ENCODE data around the gene TSPAN32. TPM values are rescaled to one million over a fixed set of nuclear protein-coding genes. Genes with fewer than 3 reads are reported as not detected.

TSPAN32 gene
- total RNA-seq, 1 experiment from 2014 or later: not detected

DNA sequence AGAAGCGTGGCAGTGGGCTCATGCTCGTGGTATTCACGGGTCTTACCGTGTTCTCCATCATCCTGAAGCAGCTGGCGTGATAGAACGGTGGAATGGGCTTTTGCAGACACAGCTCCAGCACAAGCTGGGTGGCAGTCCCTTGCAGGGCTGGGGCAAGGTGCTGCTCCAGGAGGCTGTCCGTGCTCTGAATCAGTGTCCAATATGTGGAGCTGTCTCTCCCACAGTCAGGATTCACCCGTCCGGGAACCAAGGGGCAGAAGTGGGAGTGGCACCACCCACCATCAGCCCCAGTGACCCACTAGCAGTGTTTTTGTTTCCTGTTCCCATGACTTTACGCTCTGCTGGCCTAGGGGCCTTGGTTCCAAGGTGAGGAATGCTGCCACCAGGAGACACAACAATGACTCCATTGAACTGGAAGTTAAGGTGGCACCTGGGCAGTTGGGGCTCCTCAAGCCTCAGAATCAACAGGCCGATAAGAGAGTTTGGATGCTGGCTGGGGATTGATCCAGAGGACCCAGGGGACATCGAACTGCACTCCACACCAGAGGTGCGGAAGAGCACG is 58.3 kb downstream of the TSPAN32 start:
- BruUV-seq (replicated peaks): no TSS peak
- intact Hi-C loops (cut with micrococcal nuclease; ENCODE audit: unreplicated experiment) (no loop called here), in situ Hi-C loops (cut with HindIII; ENCODE audit: low pct_unique_long_range_greater_than_20kb, low sequenced_read_pairs) (no loop called here)
- ATAC-seq (no peak), DNase-seq (ENCODE audit: low read depth, low spot score) (no peak)
- no peaks in the 10 kb centered on the region; the same call in 1 of the 2 replicates for H3K27me3 ChIP-seq (ENCODE audit: control insufficient read depth, insufficient read depth, low read length)
- ChIA-PET POLR2A (no interaction called here), CTCF (interaction anchor here (0.6 kb wide), 1 partner anchor 17 kb away, joined by 3 read pairs; no protein-coding TSS in a partner anchor)
- TF ChIP-seq CTCF (IDR thresholded peaks at IDR 0.05) (no peak), TCF7L2 (IDR thresholded peaks at IDR 0.05; ENCODE audit: low read depth, low read length) (no peak)
- H3K4me1 ChIP-seq (ENCODE audit: control insufficient read depth, insufficient read depth, low read length): no peaks in the 10 kb centered on the region
- H3K27ac ChIP-seq (ENCODE audit: low read length): no peak overlapping the region
- no peaks in the 10 kb centered on the region for H3K9me3 ChIP-seq (ENCODE audit: control insufficient read depth, insufficient read depth, low read depth, low read length)
- no peaks in the 10 kb centered on the region for H3K36me3 ChIP-seq (ENCODE audit: control insufficient read depth, insufficient read depth, low read length)
- H3K4me3 ChIP-seq (ENCODE audit: low read depth in 2 of 2, low read length in 2 of 2): no peak overlapping the region

DNA sequence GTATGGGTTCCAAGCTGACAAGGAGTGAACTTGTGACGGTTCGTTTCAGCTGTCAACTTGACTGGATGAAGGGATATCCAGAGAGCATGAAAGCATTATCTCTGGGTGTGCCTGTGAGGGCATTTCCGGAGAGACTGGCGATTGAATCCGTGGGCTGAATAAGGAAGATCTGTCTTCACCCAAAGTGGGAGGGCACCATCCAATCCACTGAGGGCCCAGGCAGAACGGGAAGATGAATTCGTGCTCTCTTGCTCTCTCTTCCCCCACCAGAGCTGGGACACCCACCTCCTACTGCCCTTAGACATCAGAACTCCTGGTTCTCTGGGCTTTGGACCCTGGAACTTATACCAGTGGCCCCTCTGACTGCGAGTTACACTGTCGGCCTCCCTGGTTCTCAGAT is 59.8 kb downstream of the TSPAN32 start:
- ATAC-seq (no peak), DNase-seq (ENCODE audit: low read depth, low spot score) (no peak)
- TF ChIP-seq TCF7L2 (IDR thresholded peaks at IDR 0.05; ENCODE audit: low read depth, low read length) (no peak), POLR2AphosphoS5 (IDR thresholded peaks at IDR 0.05; ENCODE audit: low read depth, low read length) (no peak), CTCF (IDR thresholded peaks at IDR 0.05) (no peak), SIN3A (IDR thresholded peaks at IDR 0.05; ENCODE audit: borderline replicate concordance, insufficient read depth, low read depth, low read length) (no peak)
- TF ChIP-seq, protein P1, sequence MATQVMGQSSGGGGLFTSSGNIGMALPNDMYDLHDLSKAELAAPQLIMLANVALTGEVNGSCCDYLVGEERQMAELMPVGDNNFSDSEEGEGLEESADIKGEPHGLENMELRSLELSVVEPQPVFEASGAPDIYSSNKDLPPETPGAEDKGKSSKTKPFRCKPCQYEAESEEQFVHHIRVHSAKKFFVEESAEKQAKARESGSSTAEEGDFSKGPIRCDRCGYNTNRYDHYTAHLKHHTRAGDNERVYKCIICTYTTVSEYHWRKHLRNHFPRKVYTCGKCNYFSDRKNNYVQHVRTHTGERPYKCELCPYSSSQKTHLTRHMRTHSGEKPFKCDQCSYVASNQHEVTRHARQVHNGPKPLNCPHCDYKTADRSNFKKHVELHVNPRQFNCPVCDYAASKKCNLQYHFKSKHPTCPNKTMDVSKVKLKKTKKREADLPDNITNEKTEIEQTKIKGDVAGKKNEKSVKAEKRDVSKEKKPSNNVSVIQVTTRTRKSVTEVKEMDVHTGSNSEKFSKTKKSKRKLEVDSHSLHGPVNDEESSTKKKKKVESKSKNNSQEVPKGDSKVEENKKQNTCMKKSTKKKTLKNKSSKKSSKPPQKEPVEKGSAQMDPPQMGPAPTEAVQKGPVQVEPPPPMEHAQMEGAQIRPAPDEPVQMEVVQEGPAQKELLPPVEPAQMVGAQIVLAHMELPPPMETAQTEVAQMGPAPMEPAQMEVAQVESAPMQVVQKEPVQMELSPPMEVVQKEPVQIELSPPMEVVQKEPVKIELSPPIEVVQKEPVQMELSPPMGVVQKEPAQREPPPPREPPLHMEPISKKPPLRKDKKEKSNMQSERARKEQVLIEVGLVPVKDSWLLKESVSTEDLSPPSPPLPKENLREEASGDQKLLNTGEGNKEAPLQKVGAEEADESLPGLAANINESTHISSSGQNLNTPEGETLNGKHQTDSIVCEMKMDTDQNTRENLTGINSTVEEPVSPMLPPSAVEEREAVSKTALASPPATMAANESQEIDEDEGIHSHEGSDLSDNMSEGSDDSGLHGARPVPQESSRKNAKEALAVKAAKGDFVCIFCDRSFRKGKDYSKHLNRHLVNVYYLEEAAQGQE (IDR thresholded peaks at IDR 0.05; ENCODE audit: insufficient read depth in 1 of 2, low read depth in 2 of 2, low read length in 1 of 2): no peak
- in situ Hi-C loops (cut with HindIII; ENCODE audit: low pct_unique_long_range_greater_than_20kb, low sequenced_read_pairs): no loop called here
- ChIA-PET CTCF (no interaction called here), POLR2A (no interaction called here)
- H3K4me1 ChIP-seq (ENCODE audit: control insufficient read depth, insufficient read depth, low read length): no peaks in the 10 kb centered on the region
- no peaks in the 10 kb centered on the region for H3K36me3 ChIP-seq (ENCODE audit: control insufficient read depth, insufficient read depth, low read length)
- intact Hi-C loops (cut with micrococcal nuclease; ENCODE audit: unreplicated experiment): no loop called here
- no peak overlapping the region for H3K27ac ChIP-seq (ENCODE audit: low read length)
- H3K27me3 ChIP-seq (ENCODE audit: control insufficient read depth, insufficient read depth, low read length): no peaks in the 10 kb centered on the region; the same call in 1 of the 2 replicates
- no peaks in the 10 kb centered on the region for H3K9me3 ChIP-seq (ENCODE audit: control insufficient read depth, insufficient read depth, low read depth, low read length)
- no TSS peak for BruUV-seq (replicated peaks)
- H3K4me3 ChIP-seq (ENCODE audit: low read depth in 2 of 2, low read length in 2 of 2): no peak overlapping the region
